ENCODE results near the gene ETS1.

DNA sequence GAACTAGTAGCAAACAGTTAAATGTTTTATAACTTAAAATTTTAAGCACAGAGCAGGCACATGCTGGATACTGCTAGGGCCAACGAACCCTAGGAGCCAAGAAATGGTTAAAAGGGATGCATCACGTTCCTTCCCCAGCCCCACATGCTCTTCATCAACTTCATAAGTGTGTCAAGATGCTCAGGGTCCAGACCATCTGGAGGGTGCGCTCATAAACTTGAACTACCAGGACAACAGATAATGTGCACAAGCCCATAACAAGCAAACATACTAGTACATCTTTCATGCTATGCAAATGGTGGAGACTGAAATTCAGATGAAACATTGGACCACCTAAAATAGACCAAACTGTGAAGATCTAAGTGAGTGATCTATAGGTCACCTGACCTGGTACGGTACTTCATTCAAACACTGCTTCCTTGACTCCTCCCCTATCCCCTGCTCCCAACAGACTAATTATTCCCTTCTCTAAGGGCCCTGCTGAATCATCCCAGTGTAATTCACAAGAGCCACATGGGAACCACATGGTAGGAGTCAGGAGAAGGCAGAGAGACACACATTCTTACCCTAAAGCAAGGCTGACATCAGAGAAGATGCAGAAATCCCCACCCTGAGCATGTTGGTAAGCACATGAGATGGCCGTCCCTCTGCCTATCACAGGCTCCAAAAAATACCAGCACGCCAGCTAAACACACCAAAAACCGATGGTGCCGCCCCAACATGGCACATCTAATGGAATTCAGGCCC is 83.9 kb downstream of the ETS1 start:
- TF ChIP-seq, protein P1, sequence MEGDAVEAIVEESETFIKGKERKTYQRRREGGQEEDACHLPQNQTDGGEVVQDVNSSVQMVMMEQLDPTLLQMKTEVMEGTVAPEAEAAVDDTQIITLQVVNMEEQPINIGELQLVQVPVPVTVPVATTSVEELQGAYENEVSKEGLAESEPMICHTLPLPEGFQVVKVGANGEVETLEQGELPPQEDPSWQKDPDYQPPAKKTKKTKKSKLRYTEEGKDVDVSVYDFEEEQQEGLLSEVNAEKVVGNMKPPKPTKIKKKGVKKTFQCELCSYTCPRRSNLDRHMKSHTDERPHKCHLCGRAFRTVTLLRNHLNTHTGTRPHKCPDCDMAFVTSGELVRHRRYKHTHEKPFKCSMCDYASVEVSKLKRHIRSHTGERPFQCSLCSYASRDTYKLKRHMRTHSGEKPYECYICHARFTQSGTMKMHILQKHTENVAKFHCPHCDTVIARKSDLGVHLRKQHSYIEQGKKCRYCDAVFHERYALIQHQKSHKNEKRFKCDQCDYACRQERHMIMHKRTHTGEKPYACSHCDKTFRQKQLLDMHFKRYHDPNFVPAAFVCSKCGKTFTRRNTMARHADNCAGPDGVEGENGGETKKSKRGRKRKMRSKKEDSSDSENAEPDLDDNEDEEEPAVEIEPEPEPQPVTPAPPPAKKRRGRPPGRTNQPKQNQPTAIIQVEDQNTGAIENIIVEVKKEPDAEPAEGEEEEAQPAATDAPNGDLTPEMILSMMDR (IDR thresholded peaks at IDR 0.05): no peak
- TF ChIP-seq EP300 (IDR thresholded peaks at IDR 0.05): no peak
